ENCODE data around the gene TAF1B. TPM values are rescaled to one million over a fixed set of nuclear protein-coding genes. Genes with fewer than 3 reads are reported as not detected.

The TAF1B gene
- 15.7 and 39.7 TPM in 2 replicates for total RNA-seq (ENCODE audit: low replicate concordance)

GRCh38 chr2:9843229-9844035 is at the start of gene TAF1B:
Gene TAF1B (plus strand): TSS chr2:9843474. CDS start chr2:9843542, 68 bp downstream.

DNA sequence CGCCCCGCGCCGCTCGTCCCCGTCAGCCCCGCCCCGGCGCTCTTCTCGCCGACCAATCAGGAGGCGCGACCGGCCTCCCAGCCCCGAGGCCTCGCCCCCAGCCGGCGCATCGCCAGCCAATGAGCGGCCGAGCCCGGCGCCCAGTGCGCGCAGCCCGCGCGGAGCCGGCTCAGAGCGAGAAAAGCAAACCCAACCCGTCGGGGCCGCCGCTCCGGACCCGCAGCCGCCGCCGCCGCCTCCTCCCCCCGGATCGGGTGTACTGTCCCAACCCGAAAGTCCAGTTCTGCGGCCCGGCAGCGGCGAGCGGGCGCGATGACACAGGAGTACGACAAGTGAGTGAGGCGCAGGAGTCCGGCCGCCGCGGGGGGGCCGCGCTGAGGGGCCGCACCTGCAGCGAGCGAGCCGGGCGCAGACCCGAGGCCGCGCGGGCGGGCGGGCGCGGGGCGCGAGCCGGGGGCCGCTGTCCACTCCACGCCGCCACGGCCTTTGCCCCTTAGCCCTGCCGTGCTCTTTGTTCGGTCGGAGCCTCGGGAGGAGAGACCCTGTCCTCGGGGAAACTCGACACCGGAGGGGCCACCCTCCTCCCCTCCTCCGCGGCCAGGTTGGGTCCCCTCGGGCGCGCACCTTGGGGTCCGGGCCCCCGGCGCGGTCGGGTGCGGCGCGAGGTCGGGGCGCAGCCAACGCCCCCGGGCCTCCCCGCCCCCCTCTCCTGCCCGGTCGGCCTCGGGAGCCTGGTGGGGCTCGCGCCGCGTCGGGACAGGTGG is 108.4 kb downstream of the TAF1B start, which contains the start of gene GRHL1:
GRHL1 (plus strand) TSS at position 172 of the 764 bp plus-strand sequence; CDS start at position 313, 141 bp downstream.

Other genes starting within 250 kb of the TAF1B start
- 232 and 254 TPM in 2 replicates for gene YWHAQ, start 212.5 kb upstream of the TAF1B start, total RNA-seq (ENCODE audit: low replicate concordance)
- 0.08 and 0.70 TPM in 2 replicates for gene GRHL1, start 108.2 kb downstream of the TAF1B start, total RNA-seq (ENCODE audit: low replicate concordance)
- gene KLF11, start 200.1 kb downstream of the TAF1B start, total RNA-seq (ENCODE audit: low replicate concordance): 2.0 and 4.2 TPM in 2 replicates
- gene CYS1, start 236.9 kb downstream of the TAF1B start, total RNA-seq (ENCODE audit: low replicate concordance): 0.45 and 1.6 TPM in 2 replicates